WI38 (cell line): Measurements from ENCODE around the gene PDK1.
"Not testable (repeated sequence)": the region's sequence is repeated elsewhere in the genome, so short reads cannot be mapped to it uniquely, and the experiment has no call there.

Experiments used
- H3K4me3 ChIP-seq: 2 replicates; pipeline ENCODE4 v1.5.1; 2011; ENCODE audit warnings: low read depth, mild to moderate bottlenecking, control low read depth, low read length
- TF ChIP-seq, protein P1 (sequence below): IDR thresholded peaks from 2 replicates; pipeline ENCODE4 v1.5.1; 2012; ENCODE audit warnings: low read depth, mild to moderate bottlenecking, control low read depth, low read length

PDK1 gene

DNA sequence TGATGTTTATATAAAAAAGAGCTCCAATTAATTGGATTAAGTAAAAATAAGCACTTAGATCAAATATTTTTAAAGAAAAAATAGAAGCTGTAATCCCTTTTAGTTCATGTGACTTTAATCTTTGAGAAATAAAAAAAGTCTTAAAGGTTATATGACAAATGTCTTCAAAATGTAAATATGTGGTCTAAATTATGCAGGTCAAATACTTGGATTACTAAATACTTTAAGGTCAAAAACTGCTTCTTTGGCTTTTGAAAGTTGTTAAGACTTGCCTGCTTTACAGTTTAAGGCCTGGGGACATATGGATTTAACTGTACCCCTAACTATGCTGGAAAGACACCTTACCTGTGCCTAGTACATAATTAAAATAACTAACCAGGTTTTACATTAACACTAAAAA lies 15.5 kb upstream of the PDK1 start:
- H3K4me3 ChIP-seq: no peak overlapping the region
- TF ChIP-seq, protein P1, sequence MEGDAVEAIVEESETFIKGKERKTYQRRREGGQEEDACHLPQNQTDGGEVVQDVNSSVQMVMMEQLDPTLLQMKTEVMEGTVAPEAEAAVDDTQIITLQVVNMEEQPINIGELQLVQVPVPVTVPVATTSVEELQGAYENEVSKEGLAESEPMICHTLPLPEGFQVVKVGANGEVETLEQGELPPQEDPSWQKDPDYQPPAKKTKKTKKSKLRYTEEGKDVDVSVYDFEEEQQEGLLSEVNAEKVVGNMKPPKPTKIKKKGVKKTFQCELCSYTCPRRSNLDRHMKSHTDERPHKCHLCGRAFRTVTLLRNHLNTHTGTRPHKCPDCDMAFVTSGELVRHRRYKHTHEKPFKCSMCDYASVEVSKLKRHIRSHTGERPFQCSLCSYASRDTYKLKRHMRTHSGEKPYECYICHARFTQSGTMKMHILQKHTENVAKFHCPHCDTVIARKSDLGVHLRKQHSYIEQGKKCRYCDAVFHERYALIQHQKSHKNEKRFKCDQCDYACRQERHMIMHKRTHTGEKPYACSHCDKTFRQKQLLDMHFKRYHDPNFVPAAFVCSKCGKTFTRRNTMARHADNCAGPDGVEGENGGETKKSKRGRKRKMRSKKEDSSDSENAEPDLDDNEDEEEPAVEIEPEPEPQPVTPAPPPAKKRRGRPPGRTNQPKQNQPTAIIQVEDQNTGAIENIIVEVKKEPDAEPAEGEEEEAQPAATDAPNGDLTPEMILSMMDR: no peak

DNA sequence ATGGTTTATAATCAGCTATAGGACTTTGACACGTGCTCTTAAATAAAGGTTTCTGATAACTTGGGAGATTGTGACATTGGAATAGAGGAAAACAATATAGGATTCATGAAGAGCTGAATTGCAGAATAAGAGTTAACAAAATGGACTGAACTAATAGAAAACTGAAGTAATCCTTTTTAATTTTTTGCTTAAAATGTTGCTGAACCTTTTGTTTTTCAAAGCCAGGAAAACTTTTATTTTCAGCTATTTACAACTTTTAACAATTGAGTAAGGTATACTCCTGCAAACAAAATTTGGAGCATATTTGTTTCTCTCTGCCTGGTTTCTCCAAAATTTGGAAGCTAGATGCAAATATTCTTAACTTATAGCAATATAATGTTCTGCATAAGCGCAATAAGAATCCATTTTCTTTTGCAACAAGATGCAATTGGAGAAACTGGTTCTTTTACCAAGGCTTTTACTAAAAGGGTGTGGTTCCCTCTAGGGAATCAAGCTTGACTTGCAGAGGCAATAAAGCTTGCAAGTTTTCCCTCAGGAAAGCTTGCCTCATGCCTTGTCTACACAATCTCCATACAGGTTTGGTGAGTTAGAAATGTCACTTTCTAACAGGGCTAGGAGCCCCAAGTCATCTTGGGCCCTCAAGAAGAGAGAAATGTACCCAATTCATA lies 10.3 kb upstream of the PDK1 start:
- no peak overlapping the region for H3K4me3 ChIP-seq
- TF ChIP-seq, protein P1: no peak

DNA sequence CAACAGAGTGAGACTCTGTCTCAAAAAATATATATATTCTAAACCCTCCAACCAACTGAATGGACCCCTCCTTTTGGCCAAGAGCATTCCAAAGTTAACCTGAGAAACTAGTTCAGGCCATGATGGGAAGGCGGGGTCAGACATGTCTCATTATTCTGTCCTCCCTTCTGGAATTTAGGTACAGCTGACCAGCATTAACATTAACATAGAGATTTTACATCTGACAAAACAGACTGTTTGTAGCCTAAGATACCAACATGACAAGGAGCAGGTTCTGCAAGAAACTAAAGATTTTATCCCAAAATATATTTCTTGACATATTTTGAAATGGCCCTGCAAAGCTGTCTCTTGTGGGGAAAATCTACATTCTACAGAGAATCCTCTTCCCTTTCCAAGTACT lies 6.8 kb upstream of the PDK1 start:
- TF ChIP-seq, protein P1: no peak
- H3K4me3 ChIP-seq: no peak overlapping the region

DNA sequence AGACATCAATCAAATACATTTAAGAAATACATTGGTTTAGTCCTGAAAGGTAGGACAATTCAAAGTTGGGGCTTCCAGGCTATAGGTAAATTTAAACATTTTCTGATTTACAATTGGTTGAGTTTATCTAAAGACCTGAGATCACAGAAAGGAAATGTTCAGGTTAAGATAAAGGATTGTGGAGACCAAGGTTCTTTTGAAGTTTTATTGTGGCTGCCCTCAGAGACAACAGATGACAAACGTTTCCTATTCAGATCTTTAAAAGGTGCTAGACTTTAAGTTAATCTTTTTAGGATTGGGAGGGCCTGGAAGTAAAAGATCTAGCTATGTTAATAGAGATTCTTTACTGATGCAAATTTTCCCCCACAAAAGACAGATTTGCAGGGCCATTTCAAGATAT lies 6.1 kb upstream of the PDK1 start:
- H3K4me3 ChIP-seq: not testable (repeated sequence)

DNA sequence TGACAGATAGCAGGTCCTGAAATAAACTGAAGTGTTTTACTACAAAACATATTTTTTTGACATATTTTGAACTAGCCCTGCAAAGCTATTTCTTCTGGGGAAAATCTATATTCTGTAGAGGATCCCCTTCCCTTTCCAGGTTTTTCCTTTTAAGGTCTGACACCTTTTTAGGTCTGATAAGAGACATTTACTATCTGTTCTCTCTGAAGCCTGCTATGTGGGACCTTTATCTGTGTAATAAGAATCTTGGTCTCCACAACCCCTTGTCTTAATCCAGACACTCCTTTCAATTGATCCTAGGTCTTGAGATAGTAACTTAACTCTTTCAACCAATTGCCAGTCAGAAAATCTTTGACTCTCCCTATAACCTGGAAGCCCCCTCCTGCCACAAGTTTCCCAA lies 5.5 kb upstream of the PDK1 start:
- TF ChIP-seq, protein P1: no peak
- H3K4me3 ChIP-seq: no peak overlapping the region

DNA sequence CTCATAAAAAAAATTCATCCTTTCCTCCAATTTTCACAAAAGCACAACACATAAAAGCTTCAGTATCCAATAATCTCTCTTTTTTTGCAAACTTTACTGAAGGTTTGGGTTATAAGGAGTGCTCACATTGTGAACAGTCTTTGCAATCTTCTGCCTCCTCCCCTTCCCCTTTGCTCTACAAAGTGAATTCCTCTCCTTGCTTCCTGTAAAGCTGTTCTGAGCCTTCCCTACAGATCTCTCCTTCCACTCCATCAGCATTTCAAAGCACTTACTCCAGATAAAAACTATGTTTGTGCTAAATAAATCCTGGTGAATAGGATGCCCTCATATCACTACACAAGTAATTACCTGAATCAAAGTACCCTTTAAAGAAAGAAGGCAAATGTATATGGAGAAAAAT lies 4.6 kb upstream of the PDK1 start:
- TF ChIP-seq, protein P1: no peak
- no peak overlapping the region for H3K4me3 ChIP-seq

DNA sequence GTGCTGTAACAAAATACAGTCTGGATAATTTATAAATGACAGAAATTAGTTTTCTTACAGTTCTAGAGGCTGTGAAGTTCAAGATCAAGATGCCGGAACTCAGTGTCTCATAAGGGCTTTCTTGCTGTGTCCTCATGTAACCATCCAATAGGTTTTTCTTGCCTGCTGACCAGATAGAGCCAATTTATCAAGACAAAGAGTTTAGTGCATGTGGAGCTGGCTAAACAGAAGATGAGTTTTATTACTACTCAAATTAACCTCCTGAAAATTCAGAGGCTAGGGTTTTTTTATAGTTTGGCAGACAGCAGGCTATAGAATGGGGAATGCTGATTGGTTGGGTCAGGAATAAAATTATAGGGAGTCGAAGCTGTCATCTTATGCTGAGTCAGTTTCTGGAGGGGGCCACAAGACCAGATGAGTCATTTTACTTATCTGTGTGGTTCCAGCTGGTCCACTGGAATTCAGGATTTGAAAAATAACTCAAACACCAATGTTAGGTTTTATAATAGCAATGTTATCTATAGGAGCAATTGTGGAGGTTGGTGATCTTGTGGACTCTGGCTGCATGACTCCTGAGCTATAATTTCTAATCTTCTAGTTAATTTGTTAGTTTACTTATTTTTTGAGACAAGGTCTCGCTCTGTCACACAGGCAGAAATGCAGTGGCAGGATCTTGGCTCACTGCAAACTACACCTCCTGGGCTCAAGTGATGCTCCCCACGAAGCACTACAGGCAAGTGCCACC lies 3.2 kb upstream of the PDK1 start:
- TF ChIP-seq, protein P1: no peak
- H3K4me3 ChIP-seq: no peak overlapping the region
